NCI-H2081 (cell line): Measurements from ENCODE around the gene FAM177B.

Experiments
- DNase-seq, 2 experiments: peaks; one replicate each; lab custom pipeline; 2025; lab: John Stamatoyannopoulos, UW

Gene FAM177B

GRCh38 chr1:222736972-222737371 is at the start of gene FAM177B:
Gene FAM177B, plus strand, starts transcription at chr1:222737202. Its CDS starts 9,344 bp downstream, at chr1:222746546.
- DNase-seq: peak in 1 of 2 experiments; percentile 8

- DNase-seq: no peak
Measured at GRCh38 chr1:222691016-222691415, 46.0 kb upstream of the FAM177B start.

GRCh38 chr1:222694927-222695326 is 42.1 kb upstream of the FAM177B start:
- no peak for DNase-seq

GRCh38 chr1:222696741-222697140 is 40.3 kb upstream of the FAM177B start:
- no peak for DNase-seq

GRCh38 chr1:222697203-222697602 is 39.8 kb upstream of the FAM177B start:
- no peak for DNase-seq

- DNase-seq: no peak
Measured at GRCh38 chr1:222697826-222698225, 39.2 kb upstream of the FAM177B start.

GRCh38 chr1:222702210-222702609 is 34.8 kb upstream of the FAM177B start:
- no peak for DNase-seq

GRCh38 chr1:222704260-222704659 is 32.7 kb upstream of the FAM177B start:
- DNase-seq: no peak

- no peak for DNase-seq
Measured at GRCh38 chr1:222706815-222707214, 30.2 kb upstream of the FAM177B start.

GRCh38 chr1:222709700-222710153 is 27.3 kb upstream of the FAM177B start:
- no peak for DNase-seq

- DNase-seq: peak; percentile 45 to 77
Measured at GRCh38 chr1:222711319-222712252, 25.4 kb upstream of the FAM177B start.

GRCh38 chr1:222712253-222713090 is 24.5 kb upstream of the FAM177B start, which contains the start of the genes AIDA and BROX:
Gene AIDA, minus strand, starts transcription at chr1:222712491. Its CDS starts 174 bp downstream, at chr1:222712317.
Gene BROX, plus strand, starts transcription at chr1:222712564. Its CDS starts 3,136 bp downstream, at chr1:222715700.
- peak; percentile 87 to 90 for DNase-seq

- DNase-seq: peak; percentile 95 to 98
Measured at GRCh38 chr1:222713091-222713961, 23.7 kb upstream of the FAM177B start.

GRCh38 chr1:222716393-222716792 is 20.6 kb upstream of the FAM177B start:
- no peak for DNase-seq

- DNase-seq: no peak
Measured at GRCh38 chr1:222728746-222729145, 8.3 kb upstream of the FAM177B start.

GRCh38 chr1:222730866-222731265 is 6.1 kb upstream of the FAM177B start:
- no peak for DNase-seq

- no peak for DNase-seq
Measured at GRCh38 chr1:222732216-222733159, 4.5 kb upstream of the FAM177B start.

GRCh38 chr1:222734740-222735139 is 2.3 kb upstream of the FAM177B start:
- no peak for DNase-seq

- no peak for DNase-seq
Measured at GRCh38 chr1:222736470-222736869, 532 bp upstream of the FAM177B start.

GRCh38 chr1:222739465-222739864 is 2.5 kb downstream of the FAM177B start:
- no peak for DNase-seq
